HCT116 (cell line): ENCODE measurements around the gene ACP3. TPM values are rescaled to one million over a fixed set of nuclear protein-coding genes. Genes with fewer than 3 reads are reported as not detected.

Experiments used
- ATAC-seq: fragments of 200-7000 bp; cut with Tn5 transposase; 2 replicates; pipeline ENCODE4 v1.9.1; 2020; ENCODE audit warnings: mild to moderate bottlenecking, moderate library complexity
- BruUV-seq: library from RNA; stranded (reverse); fragments of 400-500 nt; replicated peaks from 2 replicates; lab custom pipeline; 2021; lab: Mats Ljungman, UMichigan
- CTCF ChIA-PET: fragments of 300-600 bp; sonication (Branson Sonifier 250); formaldehyde crosslinking; loops from one replicate; lab custom pipeline; 2021; ENCODE audit warnings: antibody characterized with exemption; lab: Charles Lee
- POLR2A ChIA-PET: fragments of 300-600, 350-600 bp; sonication (Branson Sonifier 250); formaldehyde crosslinking; loops from one replicate; lab custom pipeline; 2021; ENCODE audit warnings: antibody characterized with exemption; lab: Charles Lee
- RAD21 ChIA-PET, 2 experiments: fragments of 300-600 bp; sonication (Branson Sonifier 250); formaldehyde crosslinking; loops; one replicate each; lab custom pipeline; 2023; ENCODE audit warnings: low total read pairs in 2 of 2; ENCODE audit not compliant: uncharacterized antibody in 2 of 2, unreplicated experiment in 2 of 2, low non-redundant PET in 1 of 2; lab: Charles Lee
- DNase-seq: peaks from one replicate; pipeline ENCODE4 v3.0.0-alpha.2; 2010; ENCODE audit warnings: low read depth, low spot score
- H2AFZ ChIP-seq: fragments of 200-600 bp; shearing (Covaris generic), sonication (generic); 2 replicates; pipeline ENCODE4 v1.6.1; 2017; ENCODE audit warnings: low read depth, mixed run types, mixed read lengths, antibody characterized with exemption, low read length; ENCODE audit not compliant: poor library complexity, severe bottlenecking
- H3K27ac ChIP-seq: 2 replicates; pipeline ENCODE4 v1.5.1; 2012; ENCODE audit warnings: low read depth, low read length
- H3K27me3 ChIP-seq: fragments of 200-600 bp; sonication (generic); 2 replicates; pipeline ENCODE4 v1.6.1; 2016; ENCODE audit warnings: mixed run types, low read length, mixed read lengths; ENCODE audit not compliant: insufficient read depth
- H3K36me3 ChIP-seq, 2 experiments: fragments of 200-500 bp in 1 of 2; fragments of 200-600 bp in 1 of 2; sonication (Bioruptor generic) in 1 of 2; sonication (generic) in 1 of 2; 2 replicates each; pipeline versions ENCODE4 v1.5.1 to v1.6.1; 2014 to 2016; ENCODE audit warnings: low read length in 2 of 2, inconsistent platforms in 1 of 2, mixed read lengths in 1 of 2, mixed run types in 1 of 2; ENCODE audit not compliant: insufficient read depth in 2 of 2, control insufficient read depth in 1 of 2
- H3K4me1 ChIP-seq, 2 experiments: fragments of 200-600 bp in 1 of 2; sonication (generic) in 1 of 2; 2 replicates each; pipeline versions ENCODE4 v1.5.1 to v1.6.1; 2012 to 2017; ENCODE audit warnings: low read length in 2 of 2, inconsistent platforms in 1 of 2, mild to moderate bottlenecking in 1 of 2, mixed read lengths in 1 of 2, mixed run types in 1 of 2, moderate library complexity in 1 of 2; ENCODE audit not compliant: insufficient read depth in 2 of 2, control insufficient read depth in 1 of 2
- H3K4me2 ChIP-seq: fragments of 200-600 bp; sonication (generic); 2 replicates; pipeline ENCODE4 v1.6.1; 2017; ENCODE audit warnings: mixed run types, low read length, mixed read lengths
- H3K4me3 ChIP-seq, 2 experiments: fragments of 200-600 bp in 1 of 2; sonication (generic) in 1 of 2; replicated peaks in 1 of 2; 2 replicates each; pipeline ENCODE4 v1.5.1; 2011 to 2016; ENCODE audit warnings: low read length in 2 of 2, control low read depth in 1 of 2, low read depth in 1 of 2, mild to moderate bottlenecking in 1 of 2, mixed read lengths in 1 of 2, mixed run types in 1 of 2
- H3K79me2 ChIP-seq: fragments of 200-600 bp; sonication (generic); 2 replicates; pipeline ENCODE4 v1.6.1; 2017; ENCODE audit warnings: mild to moderate bottlenecking, mixed run types, low read length, moderate library complexity, mixed read lengths; ENCODE audit not compliant: insufficient read depth
- H3K9ac ChIP-seq: fragments of 200-600 bp; sonication (generic); 2 replicates; pipeline ENCODE4 v1.6.1; 2016; ENCODE audit warnings: low read length, mixed read lengths
- H3K9me2 ChIP-seq: fragments of 200-600 bp; sonication (generic), shearing (Covaris generic); 2 replicates; pipeline ENCODE4 v1.6.1; 2017; ENCODE audit warnings: mixed run types, mild to moderate bottlenecking, moderate library complexity; ENCODE audit not compliant: insufficient read depth
- H3K9me3 ChIP-seq, 2 experiments: fragments of 200-500 bp in 1 of 2; fragments of 200-600 bp in 1 of 2; sonication (Bioruptor generic) in 1 of 2; sonication (generic) in 1 of 2; 2 replicates each; pipeline ENCODE4 v1.6.1; 2014 to 2017; ENCODE audit warnings: low read length in 2 of 2, mixed read lengths in 2 of 2, inconsistent platforms in 1 of 2, low read depth in 1 of 2, mild to moderate bottlenecking in 1 of 2, mixed run types in 1 of 2, moderate library complexity in 1 of 2; ENCODE audit not compliant: control insufficient read depth in 1 of 2, insufficient read depth in 1 of 2
- H4K20me1 ChIP-seq: fragments of 200-600 bp; sonication (generic), shearing (Covaris generic); 2 replicates; pipeline ENCODE4 v1.6.1; 2017; ENCODE audit warnings: mixed run types, mild to moderate bottlenecking, moderate library complexity; ENCODE audit not compliant: insufficient read depth
- CEBPB ChIP-seq: IDR thresholded peaks from 2 replicates; pipeline ENCODE4 v1.6.1; 2012; ENCODE audit warnings: low read depth
- EZH2 ChIP-seq: fragments of 200-600 bp; sonication (generic); IDR thresholded peaks from 2 replicates; pipeline ENCODE4 v1.6.1; 2017; ENCODE audit warnings: antibody characterized with exemption, mixed run types
- EZH2phosphoT487 ChIP-seq: fragments of 200-600 bp; IDR thresholded peaks from 2 replicates; pipeline ENCODE4 v1.6.1; 2018; ENCODE audit warnings: antibody characterized with exemption, borderline replicate concordance
- FOSL1 ChIP-seq: IDR thresholded peaks from 2 replicates; pipeline ENCODE4 v1.6.1; 2012; ENCODE audit warnings: low read depth
- POLR2A ChIP-seq: IDR thresholded peaks from 2 replicates; pipeline ENCODE4 v1.7.0; 2011; ENCODE audit warnings: borderline replicate concordance; ENCODE audit not compliant: insufficient read depth, insufficient read length; ENCODE audit errors: extremely low read depth
- POLR2AphosphoS5 ChIP-seq: IDR thresholded peaks from 2 replicates; pipeline ENCODE4 v1.6.1; 2011; ENCODE audit warnings: mild to moderate bottlenecking, low read depth, low read length, moderate library complexity
- RAD21 ChIP-seq: IDR thresholded peaks from 2 replicates; pipeline ENCODE4 v1.6.1; 2012; ENCODE audit warnings: low read depth, mild to moderate bottlenecking
- SIN3A ChIP-seq: IDR thresholded peaks from 2 replicates; pipeline ENCODE4 v1.6.1; 2012; ENCODE audit warnings: low read depth
- SP1 ChIP-seq: IDR thresholded peaks from 2 replicates; pipeline ENCODE4 v1.6.1; 2012; ENCODE audit warnings: low read depth
- YY1 ChIP-seq: IDR thresholded peaks from 2 replicates; pipeline ENCODE4 v1.6.1; 2011; ENCODE audit warnings: low read length, low read depth, moderate library complexity, mild to moderate bottlenecking; ENCODE audit not compliant: insufficient replicate concordance; ENCODE audit errors: extremely low read depth
- ZFX ChIP-seq: fragments of 450-650 bp; IDR thresholded peaks from 2 replicates; pipeline ENCODE4 v1.6.1; 2017
- intact Hi-C: fragments of 100-400 bp; cut with micrococcal nuclease; formaldehyde crosslinking; loops from 2 replicates; pipeline ENCODE4 v1.10.0; 2022
- total RNA-seq: library from RNA; stranded (reverse); gene quantifications from one replicate; pipeline ENCODE4 v1.2.1, GENCODE V29; 2021; ENCODE audit not compliant: unreplicated experiment
- TF ChIP-seq, protein P1 (sequence below): IDR thresholded peaks from 2 replicates; pipeline ENCODE4 v1.6.1; 2012; ENCODE audit warnings: low read depth
- TF ChIP-seq, protein P2 (sequence below): IDR thresholded peaks from 2 replicates; pipeline ENCODE4 v1.6.1; 2012
- TF ChIP-seq, protein P3 (sequence below): IDR thresholded peaks from 2 replicates; pipeline ENCODE4 v1.6.1; 2011; ENCODE audit warnings: mild to moderate bottlenecking, low read length, moderate library complexity; ENCODE audit not compliant: insufficient replicate concordance; ENCODE audit errors: extremely low read depth

The ACP3 gene
- total RNA-seq, 1 experiment from 2014 or later, result 0.79 TPM

DNA sequence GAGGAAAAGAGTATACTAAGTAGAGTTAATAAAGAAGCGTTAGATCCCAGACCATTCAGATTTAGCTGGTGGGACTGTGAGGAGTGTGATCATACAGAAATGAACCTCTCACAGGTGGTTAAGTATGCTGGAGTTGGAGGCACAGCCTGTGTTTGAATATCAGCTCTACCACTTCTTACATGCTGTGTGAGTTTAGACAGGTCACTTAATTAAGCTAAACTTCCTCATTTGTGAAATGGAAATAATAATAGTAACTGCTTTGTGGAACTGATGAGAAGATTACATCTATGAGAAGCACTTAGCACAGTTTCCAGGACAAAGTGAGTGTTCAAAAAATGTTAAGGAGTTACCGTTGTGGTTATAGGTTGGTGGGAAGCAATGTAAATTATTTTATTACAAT, 8.4 kb downstream of the ACP3 start:
- Histone ChIP-seq H3K27me3 (peaks cover 5% of the 10 kb centered on the region; the same call in 1 of the 2 replicates), H3K4me3 (no peak overlapping the region), H3K4me2 (no peak overlapping the region), H3K27ac (no peak overlapping the region), H4K20me1 (no peaks in the 10 kb centered on the region), H3K79me2 (no peaks in the 10 kb centered on the region), H3K4me1 (no peaks in the 10 kb centered on the region), H3K36me3 (no peaks in the 10 kb centered on the region), H2AFZ (no peak overlapping the region), H3K9ac (no peak overlapping the region), H3K9me3 (no peaks in the 10 kb centered on the region), H3K9me2 (no peaks in the 10 kb centered on the region)
- BruUV-seq, result no TSS peak
- TF ChIP-seq POLR2AphosphoS5 (no peak), EZH2 (no peak), CEBPB (no peak), YY1 (no peak), ZFX (no peak), SP1 (no peak), FOSL1 (no peak), RAD21 (no peak), SIN3A (no peak), EZH2phosphoT487 (no peak), POLR2A (no peak)
- TF ChIP-seq, protein P1, sequence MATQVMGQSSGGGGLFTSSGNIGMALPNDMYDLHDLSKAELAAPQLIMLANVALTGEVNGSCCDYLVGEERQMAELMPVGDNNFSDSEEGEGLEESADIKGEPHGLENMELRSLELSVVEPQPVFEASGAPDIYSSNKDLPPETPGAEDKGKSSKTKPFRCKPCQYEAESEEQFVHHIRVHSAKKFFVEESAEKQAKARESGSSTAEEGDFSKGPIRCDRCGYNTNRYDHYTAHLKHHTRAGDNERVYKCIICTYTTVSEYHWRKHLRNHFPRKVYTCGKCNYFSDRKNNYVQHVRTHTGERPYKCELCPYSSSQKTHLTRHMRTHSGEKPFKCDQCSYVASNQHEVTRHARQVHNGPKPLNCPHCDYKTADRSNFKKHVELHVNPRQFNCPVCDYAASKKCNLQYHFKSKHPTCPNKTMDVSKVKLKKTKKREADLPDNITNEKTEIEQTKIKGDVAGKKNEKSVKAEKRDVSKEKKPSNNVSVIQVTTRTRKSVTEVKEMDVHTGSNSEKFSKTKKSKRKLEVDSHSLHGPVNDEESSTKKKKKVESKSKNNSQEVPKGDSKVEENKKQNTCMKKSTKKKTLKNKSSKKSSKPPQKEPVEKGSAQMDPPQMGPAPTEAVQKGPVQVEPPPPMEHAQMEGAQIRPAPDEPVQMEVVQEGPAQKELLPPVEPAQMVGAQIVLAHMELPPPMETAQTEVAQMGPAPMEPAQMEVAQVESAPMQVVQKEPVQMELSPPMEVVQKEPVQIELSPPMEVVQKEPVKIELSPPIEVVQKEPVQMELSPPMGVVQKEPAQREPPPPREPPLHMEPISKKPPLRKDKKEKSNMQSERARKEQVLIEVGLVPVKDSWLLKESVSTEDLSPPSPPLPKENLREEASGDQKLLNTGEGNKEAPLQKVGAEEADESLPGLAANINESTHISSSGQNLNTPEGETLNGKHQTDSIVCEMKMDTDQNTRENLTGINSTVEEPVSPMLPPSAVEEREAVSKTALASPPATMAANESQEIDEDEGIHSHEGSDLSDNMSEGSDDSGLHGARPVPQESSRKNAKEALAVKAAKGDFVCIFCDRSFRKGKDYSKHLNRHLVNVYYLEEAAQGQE, result no peak
- TF ChIP-seq, protein P2, sequence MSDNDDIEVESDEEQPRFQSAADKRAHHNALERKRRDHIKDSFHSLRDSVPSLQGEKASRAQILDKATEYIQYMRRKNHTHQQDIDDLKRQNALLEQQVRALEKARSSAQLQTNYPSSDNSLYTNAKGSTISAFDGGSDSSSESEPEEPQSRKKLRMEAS, result no peak
- TF ChIP-seq, protein P3, sequence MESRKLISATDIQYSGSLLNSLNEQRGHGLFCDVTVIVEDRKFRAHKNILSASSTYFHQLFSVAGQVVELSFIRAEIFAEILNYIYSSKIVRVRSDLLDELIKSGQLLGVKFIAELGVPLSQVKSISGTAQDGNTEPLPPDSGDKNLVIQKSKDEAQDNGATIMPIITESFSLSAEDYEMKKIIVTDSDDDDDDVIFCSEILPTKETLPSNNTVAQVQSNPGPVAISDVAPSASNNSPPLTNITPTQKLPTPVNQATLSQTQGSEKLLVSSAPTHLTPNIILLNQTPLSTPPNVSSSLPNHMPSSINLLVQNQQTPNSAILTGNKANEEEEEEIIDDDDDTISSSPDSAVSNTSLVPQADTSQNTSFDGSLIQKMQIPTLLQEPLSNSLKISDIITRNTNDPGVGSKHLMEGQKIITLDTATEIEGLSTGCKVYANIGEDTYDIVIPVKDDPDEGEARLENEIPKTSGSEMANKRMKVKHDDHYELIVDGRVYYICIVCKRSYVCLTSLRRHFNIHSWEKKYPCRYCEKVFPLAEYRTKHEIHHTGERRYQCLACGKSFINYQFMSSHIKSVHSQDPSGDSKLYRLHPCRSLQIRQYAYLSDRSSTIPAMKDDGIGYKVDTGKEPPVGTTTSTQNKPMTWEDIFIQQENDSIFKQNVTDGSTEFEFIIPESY, result no peak
- intact Hi-C loops, result no loop called here
- ChIA-PET POLR2A (no interaction called here), CTCF (no interaction called here), RAD21 (no interaction called here)
- DNase-seq (no peak), ATAC-seq (no peak)
